Body of pancreas (tissue), 4 donors: ENCODE data around the gene RASSF5. TPM values are rescaled to one million over a fixed set of nuclear protein-coding genes. Genes with fewer than 3 reads are reported as not detected.

Experiments used
- ATAC-seq: fragments of 150-250 bp; one replicate; pipeline ENCODE4 v1.9.1; 2016
- DNase-seq, 4 donors: peaks; one replicate each; pipeline ENCODE4 v3.0.0-alpha.2; 2019
- H3K27ac ChIP-seq, 4 donors: fragments of 200-600 bp; sonication (generic); 1 replicate in 3 of 4; 2 replicates in 1 of 4; pipeline versions ENCODE4 v1.5.1 to v1.6.1; 2016 to 2019; ENCODE audit warnings: mild to moderate bottlenecking in 1 of 4, mixed read lengths in 1 of 4, moderate library complexity in 1 of 4
- H3K27me3 ChIP-seq, 2 donors: fragments of 200-600 bp; sonication (generic); one replicate each; pipeline ENCODE4 v1.6.0; 2016; ENCODE audit warnings: mild to moderate bottlenecking in 1 of 2
- H3K36me3 ChIP-seq, 2 donors: fragments of 200-600 bp; sonication (generic); replicated peaks in 1 of 2; 2 replicates each; pipeline ENCODE4 v1.5.1; 2016; ENCODE audit warnings: low read depth in 2 of 2; ENCODE audit not compliant: insufficient read depth in 1 of 2
- H3K4me1 ChIP-seq: fragments of 200-600 bp; sonication (generic); one replicate; pipeline ENCODE4 v1.6.0; 2016
- H3K4me3 ChIP-seq, 2 donors: fragments of 200-600 bp; sonication (generic); 1 replicate in 1 of 2; 2 replicates in 1 of 2; pipeline ENCODE4 v1.5.1; 2016 to 2019
- H3K9me3 ChIP-seq, 3 donors: fragments of 200-600 bp; sonication (generic); 1 replicate in 2 of 3; 2 replicates in 1 of 3; pipeline ENCODE4 v1.5.1; 2016
- CTCF ChIP-seq, 7 experiments: fragments of 450-650 bp in 4 of 7; fragments of 200-600 bp in 3 of 7; sonication (generic) in 3 of 7; IDR thresholded peaks; one replicate each; pipeline ENCODE4 v1.5.1; 2016 to 2019; ENCODE audit warnings: antibody characterized with exemption in 7 of 7
- POLR2A ChIP-seq, 3 donors: fragments of 450-650 bp; IDR thresholded peaks; one replicate each; pipeline ENCODE4 v1.6.1; 2016; ENCODE audit warnings: antibody characterized with exemption in 3 of 3, mild to moderate bottlenecking in 2 of 3
- WGBS, 2 donors: methylation state at CpG; one replicate each; pipeline ENCODE4 v1.1.5; 2017; 5-methylcytosine and 5-hydroxymethylcytosine counted together
- intact Hi-C: fragments of 100-400 bp; cut with DNase I; formaldehyde crosslinking; loops from one replicate; pipeline ENCODE4 v1.15.1; 2023
- total RNA-seq, 2 donors: library from RNA; depleted of rRNA; stranded (reverse); fragments of >200 nt; gene quantifications; one replicate each; pipeline ENCODE4 v1.1.0, GENCODE V29; 2016

Gene RASSF5
- total RNA-seq, 2 donors from 2014 or later: 21.5 to 35.9 TPM

GRCh38 chr1:206463137-206463536, 44.2 kb upstream of the RASSF5 start:
- DNase-seq: no peak
- Histone ChIP-seq H3K4me1 (no peaks in the 10 kb centered on the region), H3K36me3 (no peaks in the 10 kb centered on the region), H3K9me3 (no peaks in the 10 kb centered on the region), H3K27ac (no peak overlapping the region), H3K4me3 (no peak overlapping the region), H3K27me3 (peaks cover 0 to 4% of the 10 kb centered on the region in 2 donors)
- no peak for ATAC-seq
- intact Hi-C loops: no loop called here
- TF ChIP-seq CTCF (IDR thresholded peaks at IDR 0.05) (no peak), POLR2A (IDR thresholded peaks at IDR 0.05) (no peak)
- 53 to 76% methylated on average over 1 of the region's 1 CpG for WGBS, 2 donors

GRCh38 chr1:206463911-206464310, 43.4 kb upstream of the RASSF5 start:
- no peaks in the 10 kb centered on the region for H3K36me3 ChIP-seq
- 80 to 89% methylated on average over 8 of the region's 8 CpGs for WGBS, 2 donors
- intact Hi-C loops: no loop called here
- H3K4me3 ChIP-seq: no peak overlapping the region
- no peaks in the 10 kb centered on the region for H3K9me3 ChIP-seq
- H3K27ac ChIP-seq: no peak overlapping the region
- TF ChIP-seq POLR2A (IDR thresholded peaks at IDR 0.05): no peak
- TF ChIP-seq CTCF (IDR thresholded peaks at IDR 0.05): no peak
- no peaks in the 10 kb centered on the region for H3K4me1 ChIP-seq
- DNase-seq (no peak), ATAC-seq (no peak)
- H3K27me3 ChIP-seq: peaks cover 0 to 4% of the 10 kb centered on the region in 2 donors

GRCh38 chr1:206464456-206464964, 42.8 kb upstream of the RASSF5 start:
- Histone ChIP-seq H3K36me3 (no peaks in the 10 kb centered on the region), H3K4me3 (no peak overlapping the region), H3K9me3 (no peaks in the 10 kb centered on the region), H3K27ac (no peak overlapping the region), H3K27me3 (peaks cover 0 to 4% of the 10 kb centered on the region in 2 donors), H3K4me1 (peaks cover 4% of the 10 kb centered on the region)
- intact Hi-C loops: no loop called here
- TF ChIP-seq CTCF (IDR thresholded peaks at IDR 0.05) (no peak), POLR2A (IDR thresholded peaks at IDR 0.05) (no peak)
- DNase-seq (no peak), ATAC-seq (no peak)
- WGBS, 2 donors: 63 to 70% methylated on average over 4 of the region's 4 CpGs

- intact Hi-C loops: no loop called here
Observed at GRCh38 chr1:206465951-206466350, 41.4 kb upstream of the RASSF5 start.

More at GRCh38 chr1:206465951-206466350, 41.4 kb upstream of the RASSF5 start:
- Histone ChIP-seq H3K4me3 (no peak overlapping the region), H3K27ac (no peak overlapping the region), H3K9me3 (no peaks in the 10 kb centered on the region), H3K36me3 (no peaks in the 10 kb centered on the region), H3K27me3 (peaks cover 0 to 4% of the 10 kb centered on the region in 2 donors), H3K4me1 (peaks cover 16% of the 10 kb centered on the region)
- DNase-seq: no peak
- no peak for ATAC-seq
- 39 to 54% methylated on average over 2 of the region's 2 CpGs for WGBS, 2 donors
- TF ChIP-seq CTCF (IDR thresholded peaks at IDR 0.05) (no peak), POLR2A (IDR thresholded peaks at IDR 0.05) (no peak)
